K562 (cell line): Measurements from ENCODE around the gene RUNX3.

Experiments
- CBX2 ChIP-seq: fragments of 200-600 bp; sonication (generic); IDR thresholded peaks from one replicate; pipeline ENCODE4 v1.6.1; 2012; ENCODE audit warnings: mild to moderate bottlenecking, low read length, inconsistent platforms; ENCODE audit not compliant: insufficient read depth, poor library complexity, severe bottlenecking
- CTCF ChIP-seq, 3 experiments: IDR thresholded peaks in 2 of 3; conservative IDR thresholded peaks in 1 of 3; 2 replicates each; pipeline ENCODE4 v1.5.1; 2011 to 2012; ENCODE audit warnings: low read length in 3 of 3, mild to moderate bottlenecking in 3 of 3, control low read depth in 2 of 3, improper control_type of control experiment in 1 of 3, inconsistent platforms in 1 of 3, low read depth in 1 of 3, mixed read lengths in 1 of 3, moderate library complexity in 1 of 3; ENCODE audit not compliant: insufficient read depth in 2 of 3
- ELF1 ChIP-seq: fragments of 200-800 bp; sonication (Bioruptor generic); IDR thresholded peaks from 2 replicates; pipeline ENCODE4 v1.6.1; 2016; ENCODE audit warnings: missing genetic modification characterization, missing compliant biosample characterization
- KDM1A ChIP-seq, 2 experiments: fragments of 450-650 bp; IDR thresholded peaks; 2 replicates each; pipeline ENCODE4 v1.6.1; 2016; ENCODE audit warnings: mild to moderate bottlenecking in 2 of 2
- MAFF ChIP-seq: IDR thresholded peaks from 2 replicates; pipeline ENCODE4 v1.6.1; 2012; ENCODE audit warnings: low read length, improper control_type of control experiment
- NEUROD1 ChIP-seq: fragments of 150-350 bp; IDR thresholded peaks from 2 replicates; pipeline ENCODE4 v1.6.1; 2014; ENCODE audit warnings: borderline replicate concordance, low read length, low read depth; ENCODE audit not compliant: partially characterized antibody
- NR2C1 ChIP-seq, 2 experiments: fragments of 450-650 bp; IDR thresholded peaks; 2 replicates each; pipeline ENCODE4 v1.6.1; 2017; ENCODE audit warnings: mild to moderate bottlenecking in 2 of 2, antibody characterized with exemption in 1 of 2, inconsistent platforms in 1 of 2, missing compliant biosample characterization in 1 of 2, missing genetic modification characterization in 1 of 2
- POLR2A ChIP-seq: fragments of 450-650 bp; conservative IDR thresholded peaks from 2 replicates; pipeline ENCODE4 v1.6.1; 2016
- POLR2AphosphoS2 ChIP-seq: IDR thresholded peaks from 2 replicates; pipeline ENCODE4 v1.6.1; 2012; ENCODE audit warnings: low read length, improper control_type of control experiment
- SAFB2 ChIP-seq: fragments of 200-400 bp; formaldehyde crosslinking; IDR thresholded peaks from 2 replicates; pipeline ENCODE4 v1.6.1; 2018; ENCODE audit warnings: borderline replicate concordance, low read length, low read depth, moderate library complexity; ENCODE audit not compliant: severe bottlenecking
- SP1 ChIP-seq: sonication (generic); formaldehyde crosslinking; IDR thresholded peaks from 2 replicates; pipeline ENCODE4 v1.8.1; 2022; ENCODE audit warnings: mild to moderate bottlenecking, missing genetic modification reagents
- USF1 ChIP-seq: sonication (generic); formaldehyde crosslinking; IDR thresholded peaks from 2 replicates; pipeline ENCODE4 v1.9.0; 2022; ENCODE audit warnings: mild to moderate bottlenecking, missing genetic modification reagents
- ZNF253 ChIP-seq: fragments of 250-450 bp; sonication (Bioruptor Pico); conservative IDR thresholded peaks from 2 replicates; pipeline ENCODE4 v1.6.1; 2021; ENCODE audit warnings: mild to moderate bottlenecking

- TF ChIP-seq ELF1 (tag), result no peak
- no peak for TF ChIP-seq POLR2AphosphoS2
- no peak for TF ChIP-seq CTCF (IDR thresholded peaks at IDR 0.05 in 2 of 3, conservative IDR thresholded peaks at IDR 0.05 in 1 of 3; ENCODE audit: insufficient read depth in 2 of 3, low read depth in 1 of 3, low read length in 3 of 3)
- no peak for TF ChIP-seq ZNF253
- no peak for TF ChIP-seq USF1
- no peak for TF ChIP-seq NEUROD1
- no peak for TF ChIP-seq MAFF
- no peak for TF ChIP-seq POLR2A
- TF ChIP-seq NR2C1 (IDR thresholded peaks at IDR 0.05), result no peak
- no peak for TF ChIP-seq NR2C1 (tag; IDR thresholded peaks at IDR 0.05)
- no peak for TF ChIP-seq SP1 (CRISPR knock-in tag)
- TF ChIP-seq KDM1A (IDR thresholded peaks at IDR 0.05), result no peak
- TF ChIP-seq CBX2, result no peak
- no peak for TF ChIP-seq SAFB2
Observed at GRCh38 chr1:24931146-24931467, 1.0 kb upstream of the RUNX3 start.
